CD14-positive monocyte (primary cell): ENCODE data around the gene COL4A1. TPM values are rescaled to one million over a fixed set of nuclear protein-coding genes. Genes with fewer than 3 reads are reported as not detected.

ENCODE experiments used
- DNase-seq, 3 donors: peaks; one replicate each; pipeline ENCODE4 v3.0.0-alpha.2; 2011 to 2022
- H2AFZ ChIP-seq: 2 replicates; pipeline ENCODE4 v1.6.0; 2012; ENCODE audit warnings: mild to moderate bottlenecking, low read depth, low read length, inconsistent platforms; ENCODE audit not compliant: insufficient read depth, poor library complexity, severe bottlenecking
- H3K27ac ChIP-seq, 2 donors: 1 replicate in 1 of 2; 2 replicates in 1 of 2; pipeline ENCODE4 v1.5.1; 2012 to 2013; ENCODE audit warnings: low read length in 2 of 2, control low read depth in 1 of 2, inconsistent platforms in 1 of 2, low read depth in 1 of 2, mild to moderate bottlenecking in 1 of 2
- H3K27me3 ChIP-seq, 2 donors: one replicate each; pipeline versions ENCODE4 v1.6.0 to v1.6.1; 2011 to 2013; ENCODE audit warnings: low read length in 2 of 2; ENCODE audit not compliant: control insufficient read depth in 2 of 2, insufficient read depth in 2 of 2
- H3K36me3 ChIP-seq, 2 donors: replicated peaks in 1 of 2; 1 replicate in 1 of 2; 2 replicates in 1 of 2; pipeline versions ENCODE4 v1.5.1 to v1.6.1; 2012 to 2013; ENCODE audit warnings: low read length in 2 of 2, control low read depth in 1 of 2, inconsistent platforms in 1 of 2, mild to moderate bottlenecking in 1 of 2; ENCODE audit not compliant: insufficient read depth in 2 of 2, control insufficient read depth in 1 of 2
- H3K4me1 ChIP-seq, 2 donors: 1 replicate in 1 of 2; 2 replicates in 1 of 2; pipeline versions ENCODE4 v1.5.1 to v1.6.1; 2012 to 2013; ENCODE audit warnings: low read length in 2 of 2, control low read depth in 1 of 2, inconsistent platforms in 1 of 2, mild to moderate bottlenecking in 1 of 2, moderate library complexity in 1 of 2; ENCODE audit not compliant: insufficient read depth in 2 of 2, control insufficient read depth in 1 of 2
- H3K4me2 ChIP-seq: replicated peaks from 2 replicates; pipeline ENCODE3; 2012; ENCODE audit warnings: low read length, moderate library complexity, mild to moderate bottlenecking; ENCODE audit not compliant: poor library complexity, severe bottlenecking; ENCODE audit errors: extremely low read depth
- H3K4me3 ChIP-seq, 3 experiments: fragments of 200-600 bp in 1 of 3; sonication (generic) in 1 of 3; replicated peaks in 1 of 3; 1 replicate in 2 of 3; 2 replicates in 1 of 3; pipeline ENCODE4 v1.5.1; 2011 to 2013; ENCODE audit warnings: low read length in 3 of 3, mild to moderate bottlenecking in 3 of 3, control low read depth in 2 of 3, low read depth in 2 of 3, inconsistent platforms in 1 of 3, moderate library complexity in 1 of 3
- H3K79me2 ChIP-seq: 2 replicates; pipeline ENCODE4 v1.6.0; 2012; ENCODE audit warnings: mild to moderate bottlenecking, control low read depth, inconsistent platforms, low read length, moderate library complexity; ENCODE audit not compliant: insufficient read depth
- H3K9ac ChIP-seq: 2 replicates; pipeline ENCODE4 v1.6.0; 2017; ENCODE audit warnings: low read length, mild to moderate bottlenecking; ENCODE audit not compliant: insufficient read depth, poor library complexity, severe bottlenecking
- H3K9me3 ChIP-seq, 2 donors: replicated peaks in 1 of 2; 1 replicate in 1 of 2; 2 replicates in 1 of 2; pipeline versions ENCODE4 v1.5.1 to v1.6.1; 2012 to 2013; ENCODE audit warnings: low read length in 2 of 2, control low read depth in 1 of 2; ENCODE audit not compliant: control insufficient read depth in 1 of 2, insufficient read depth in 1 of 2
- H4K20me1 ChIP-seq: 2 replicates; pipeline ENCODE4 v1.6.0; 2012; ENCODE audit warnings: mild to moderate bottlenecking, low read length, control low read depth, moderate library complexity; ENCODE audit not compliant: insufficient read depth
- H3K27ac Mint-ChIP-seq, 7 donors: one replicate each; pipeline ENCODE4 v1.8.0; 2020; ENCODE audit warnings: mild to moderate bottlenecking in 7 of 7, mixed read lengths in 7 of 7, moderate library complexity in 6 of 7, inconsistent platforms in 2 of 7
- H3K27me3 Mint-ChIP-seq, 3 donors: one replicate each; pipeline ENCODE4 v1.8.0; 2021 to 2022; ENCODE audit warnings: low read depth in 3 of 3, mild to moderate bottlenecking in 3 of 3, mixed read lengths in 3 of 3, moderate library complexity in 3 of 3, inconsistent platforms in 1 of 3
- H3K36me3 Mint-ChIP-seq, 2 donors: one replicate each; pipeline ENCODE4 v1.8.0; 2020; ENCODE audit warnings: mixed read lengths in 2 of 2, inconsistent platforms in 1 of 2, mild to moderate bottlenecking in 1 of 2
- H3K4me1 Mint-ChIP-seq: one replicate; pipeline ENCODE4 v1.8.0; 2020; ENCODE audit warnings: mild to moderate bottlenecking, mixed read lengths
- H3K4me3 Mint-ChIP-seq, 2 donors: one replicate each; pipeline ENCODE4 v1.8.0; 2020; ENCODE audit warnings: mild to moderate bottlenecking in 2 of 2, mixed read lengths in 2 of 2, moderate library complexity in 1 of 2
- H3K9me3 Mint-ChIP-seq, 7 donors: one replicate each; pipeline ENCODE4 v1.8.0; 2020 to 2022; ENCODE audit warnings: mixed read lengths in 7 of 7, mild to moderate bottlenecking in 6 of 7, moderate library complexity in 6 of 7, inconsistent platforms in 2 of 7
- WGBS: methylation state at CpG from one replicate; pipeline ENCODE4 v1.1.5; 2013; ENCODE audit warnings: missing lambda C conversion rate; ENCODE audit not compliant: insufficient coverage; 5-methylcytosine and 5-hydroxymethylcytosine counted together
- intact Hi-C, 2 donors: fragments of 100-400 bp; cut with micrococcal nuclease; formaldehyde crosslinking; loops; one replicate each; pipeline versions ENCODE4 v1.15.0 to v1.15.1; 2023
- polyA plus RNA-seq, 3 donors: library from polyadenylated mRNA; depleted of rRNA in 1 of 3; unstranded in 2 of 3; stranded (reverse) in 1 of 3; fragments of 300-500 nt in 2 of 3; fragments of >200 nt in 1 of 3; fragmentation: Illumina TruSeq in 2 of 3; gene quantifications; 1 replicate in 2 of 3; 2 replicates in 1 of 3; pipeline ENCODE4 v1.2.3, GENCODE V29; 2012 to 2021
- TF ChIP-seq, protein P1 (sequence below): fragments of 200-600 bp; IDR thresholded peaks from one replicate; pipeline ENCODE4 v1.8.0; 2022; ENCODE audit warnings: antibody characterized with exemption, mild to moderate bottlenecking

Gene COL4A1
- polyA plus RNA-seq, 3 donors, result 0.16 to 0.25 TPM; not detected in 1

DNA sequence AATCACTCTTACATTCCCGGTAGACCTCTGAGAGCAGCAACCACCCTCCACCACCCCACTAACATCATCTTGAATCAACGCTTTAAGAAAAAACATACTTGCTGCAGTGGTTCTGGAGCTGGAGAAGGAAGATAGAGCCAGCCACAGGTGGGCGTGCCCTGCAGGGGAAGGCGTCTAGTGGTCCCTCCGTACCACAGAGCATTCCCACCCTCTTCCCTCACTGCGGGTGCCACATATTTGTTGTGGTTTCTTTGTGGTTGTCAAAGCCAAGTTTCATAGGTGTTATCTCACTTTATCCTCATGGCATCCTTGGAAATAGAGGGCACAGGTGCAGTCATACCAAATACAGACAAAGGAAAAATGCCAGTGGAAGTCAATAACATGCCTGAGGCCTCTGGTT lies 22.3 kb upstream of the COL4A1 start:
- Mint-ChIP-seq H3K36me3 (no peaks in the 10 kb centered on the region), H3K4me3 (no peak overlapping the region), H3K4me1 (no peaks in the 10 kb centered on the region), H3K27me3 (peaks cover 12 to 31% (median 14%) of the 10 kb centered on the region in 3 donors), H3K9me3 (peaks cover 0 to 2% (median 0%) of the 10 kb centered on the region in 7 donors), H3K27ac (peak overlapping the region in 1 of 7 donors; percentile 14)
- no peak for DNase-seq
- WGBS, result no CpG with 5 or more reads among the region's 6 CpGs
- H3K4me3 ChIP-seq, result no peak overlapping the region
- H3K9me3 ChIP-seq, result no peaks in the 10 kb centered on the region
- H3K4me2 ChIP-seq, result no peak overlapping the region
- H3K4me1 ChIP-seq, result no peaks in the 10 kb centered on the region
- no peaks in the 10 kb centered on the region for H3K36me3 ChIP-seq
- TF ChIP-seq, protein P1, sequence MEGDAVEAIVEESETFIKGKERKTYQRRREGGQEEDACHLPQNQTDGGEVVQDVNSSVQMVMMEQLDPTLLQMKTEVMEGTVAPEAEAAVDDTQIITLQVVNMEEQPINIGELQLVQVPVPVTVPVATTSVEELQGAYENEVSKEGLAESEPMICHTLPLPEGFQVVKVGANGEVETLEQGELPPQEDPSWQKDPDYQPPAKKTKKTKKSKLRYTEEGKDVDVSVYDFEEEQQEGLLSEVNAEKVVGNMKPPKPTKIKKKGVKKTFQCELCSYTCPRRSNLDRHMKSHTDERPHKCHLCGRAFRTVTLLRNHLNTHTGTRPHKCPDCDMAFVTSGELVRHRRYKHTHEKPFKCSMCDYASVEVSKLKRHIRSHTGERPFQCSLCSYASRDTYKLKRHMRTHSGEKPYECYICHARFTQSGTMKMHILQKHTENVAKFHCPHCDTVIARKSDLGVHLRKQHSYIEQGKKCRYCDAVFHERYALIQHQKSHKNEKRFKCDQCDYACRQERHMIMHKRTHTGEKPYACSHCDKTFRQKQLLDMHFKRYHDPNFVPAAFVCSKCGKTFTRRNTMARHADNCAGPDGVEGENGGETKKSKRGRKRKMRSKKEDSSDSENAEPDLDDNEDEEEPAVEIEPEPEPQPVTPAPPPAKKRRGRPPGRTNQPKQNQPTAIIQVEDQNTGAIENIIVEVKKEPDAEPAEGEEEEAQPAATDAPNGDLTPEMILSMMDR, result no peak
- intact Hi-C loops, result no loop called here
- no peak overlapping the region for H3K9ac ChIP-seq
- no peaks in the 10 kb centered on the region for H4K20me1 ChIP-seq
- peaks cover 2% of the 10 kb centered on the region in 2 donors for H3K27me3 ChIP-seq
- H3K79me2 ChIP-seq, result no peaks in the 10 kb centered on the region
- H2AFZ ChIP-seq, result no peak overlapping the region
- no peak overlapping the region for H3K27ac ChIP-seq

GRCh38 chr13:110328573-110328972 lies 21.6 kb upstream of the COL4A1 start:
- Mint-ChIP-seq H3K27me3 (peaks cover 14 to 33% (median 14%) of the 10 kb centered on the region in 3 donors), H3K9me3 (peaks cover 0 to 2% (median 0%) of the 10 kb centered on the region in 7 donors), H3K36me3 (no peaks in the 10 kb centered on the region), H3K27ac (no peak overlapping the region), H3K4me3 (no peak overlapping the region), H3K4me1 (no peaks in the 10 kb centered on the region)
- Histone ChIP-seq H2AFZ (no peak overlapping the region), H3K4me1 (no peaks in the 10 kb centered on the region), H3K4me2 (no peak overlapping the region), H4K20me1 (no peaks in the 10 kb centered on the region), H3K79me2 (no peaks in the 10 kb centered on the region), H3K27me3 (peaks cover 2% of the 10 kb centered on the region in 2 donors), H3K4me3 (no peak overlapping the region), H3K27ac (no peak overlapping the region), H3K9ac (no peak overlapping the region), H3K36me3 (no peaks in the 10 kb centered on the region), H3K9me3 (no peaks in the 10 kb centered on the region)
- 96% methylated on average over 9 of the region's 10 CpGs for WGBS
- intact Hi-C loops, result no loop called here
- TF ChIP-seq, protein P1, result no peak
- no peak for DNase-seq
